GM20000 (cell line): ENCODE results near the gene AMACR.

Source experiments
- DNase-seq: peaks from one replicate; pipeline ENCODE4 v3.0.0; 2012; ENCODE audit warnings: low spot score
- TF ChIP-seq, protein P1 (sequence below): IDR thresholded peaks from 2 replicates; pipeline ENCODE4 v1.5.1; 2012; ENCODE audit warnings: mild to moderate bottlenecking, control low read depth; ENCODE audit errors: extremely low read depth, missing control alignments

Gene AMACR

GRCh38 chr5:34007201-34007620 is 639 bp downstream of the AMACR start:
- TF ChIP-seq, protein P1, sequence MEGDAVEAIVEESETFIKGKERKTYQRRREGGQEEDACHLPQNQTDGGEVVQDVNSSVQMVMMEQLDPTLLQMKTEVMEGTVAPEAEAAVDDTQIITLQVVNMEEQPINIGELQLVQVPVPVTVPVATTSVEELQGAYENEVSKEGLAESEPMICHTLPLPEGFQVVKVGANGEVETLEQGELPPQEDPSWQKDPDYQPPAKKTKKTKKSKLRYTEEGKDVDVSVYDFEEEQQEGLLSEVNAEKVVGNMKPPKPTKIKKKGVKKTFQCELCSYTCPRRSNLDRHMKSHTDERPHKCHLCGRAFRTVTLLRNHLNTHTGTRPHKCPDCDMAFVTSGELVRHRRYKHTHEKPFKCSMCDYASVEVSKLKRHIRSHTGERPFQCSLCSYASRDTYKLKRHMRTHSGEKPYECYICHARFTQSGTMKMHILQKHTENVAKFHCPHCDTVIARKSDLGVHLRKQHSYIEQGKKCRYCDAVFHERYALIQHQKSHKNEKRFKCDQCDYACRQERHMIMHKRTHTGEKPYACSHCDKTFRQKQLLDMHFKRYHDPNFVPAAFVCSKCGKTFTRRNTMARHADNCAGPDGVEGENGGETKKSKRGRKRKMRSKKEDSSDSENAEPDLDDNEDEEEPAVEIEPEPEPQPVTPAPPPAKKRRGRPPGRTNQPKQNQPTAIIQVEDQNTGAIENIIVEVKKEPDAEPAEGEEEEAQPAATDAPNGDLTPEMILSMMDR: no peak
- no peak for DNase-seq

- TF ChIP-seq, protein P1: no peak
Observed at GRCh38 chr5:34005681-34006080, 2.2 kb downstream of the AMACR start.

GRCh38 chr5:34005211-34005610 is 2.6 kb downstream of the AMACR start:
- TF ChIP-seq, protein P1: no peak
- DNase-seq: no peak

More at GRCh38 chr5:34005681-34006080, 2.2 kb downstream of the AMACR start:
- no peak for DNase-seq

DNA sequence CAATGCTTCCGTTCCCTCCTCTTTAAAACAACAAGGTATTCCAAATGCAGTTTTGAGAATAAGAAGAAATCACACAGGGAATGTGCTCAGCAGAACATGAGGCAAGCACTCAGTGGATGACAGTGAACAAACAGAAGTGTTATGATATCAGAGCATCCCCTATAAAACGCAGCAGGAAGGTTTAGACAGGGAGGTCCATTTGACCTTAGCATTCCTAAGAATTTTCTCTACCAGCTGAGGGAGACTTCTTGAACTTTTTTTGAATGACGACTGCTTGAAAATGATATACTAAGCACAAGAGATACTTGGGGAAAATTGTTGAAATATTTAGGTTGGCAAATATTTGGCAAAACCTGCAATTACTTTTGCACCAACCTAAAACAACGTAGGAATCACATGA is 3.9 kb downstream of the AMACR start:
- no peak for DNase-seq
- TF ChIP-seq, protein P1: no peak

GRCh38 chr5:34002629-34003328 is 5.1 kb downstream of the AMACR start:
- TF ChIP-seq, protein P1: no peak
- no peak for DNase-seq

GRCh38 chr5:34001241-34001841 is 6.5 kb downstream of the AMACR start:
- TF ChIP-seq, protein P1: no peak
- no peak for DNase-seq

DNA sequence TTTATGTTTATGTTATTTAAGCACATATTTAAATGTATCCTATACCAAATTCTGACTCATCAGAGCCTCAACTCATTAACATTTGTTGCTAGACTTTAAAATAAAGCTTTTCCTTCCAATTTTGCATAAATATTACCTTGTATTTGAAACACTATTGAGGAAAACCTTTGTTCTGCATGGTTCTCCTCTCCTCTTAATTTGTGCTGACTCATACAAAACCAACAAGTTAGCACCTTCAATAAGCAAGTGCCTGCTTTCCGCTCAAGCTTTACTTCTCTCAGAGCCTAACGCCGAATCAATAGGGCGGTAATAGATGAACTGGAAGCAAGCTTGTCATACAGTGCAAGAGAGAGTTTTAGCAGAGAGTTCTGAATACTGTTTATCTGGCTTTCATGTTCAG is 7.9 kb downstream of the AMACR start:
- DNase-seq: no peak
- TF ChIP-seq, protein P1: no peak
